Stimulated activated effector memory CD8-positive, alpha-beta T cell treated with anti-CD3 and anti-CD28 coated beads, Interleukin-12 subunit alpha, Interleukin-12 subunit beta, amount 100 ng/mL, for 72 hours (primary cell): ENCODE results near the gene SLC25A19.

Source experiments
- ATAC-seq: fragments of 150-1000 bp; cut with Tn5 transposase; 2 replicates; pipeline ENCODE4 v1.10.0; 2021
- DNase-seq, 2 donors: peaks; one replicate each; pipeline ENCODE4 v3.0.0; 2021 to 2022; ENCODE audit warnings: low spot score in 2 of 2
- H3K27ac Mint-ChIP-seq: one replicate; pipeline ENCODE4 v1.8.0; 2022; ENCODE audit warnings: mild to moderate bottlenecking, mixed read lengths
- H3K36me3 Mint-ChIP-seq: one replicate; pipeline ENCODE4 v1.8.0; 2022; ENCODE audit warnings: mild to moderate bottlenecking, mixed read lengths
- H3K4me1 Mint-ChIP-seq: one replicate; pipeline ENCODE4 v1.8.0; 2022; ENCODE audit warnings: mixed read lengths
- H3K4me3 Mint-ChIP-seq: one replicate; pipeline ENCODE4 v1.8.0; 2022; ENCODE audit warnings: mild to moderate bottlenecking, mixed read lengths
- H3K9me3 Mint-ChIP-seq: one replicate; pipeline ENCODE4 v1.8.0; 2022; ENCODE audit warnings: mixed read lengths

Gene SLC25A19

DNA sequence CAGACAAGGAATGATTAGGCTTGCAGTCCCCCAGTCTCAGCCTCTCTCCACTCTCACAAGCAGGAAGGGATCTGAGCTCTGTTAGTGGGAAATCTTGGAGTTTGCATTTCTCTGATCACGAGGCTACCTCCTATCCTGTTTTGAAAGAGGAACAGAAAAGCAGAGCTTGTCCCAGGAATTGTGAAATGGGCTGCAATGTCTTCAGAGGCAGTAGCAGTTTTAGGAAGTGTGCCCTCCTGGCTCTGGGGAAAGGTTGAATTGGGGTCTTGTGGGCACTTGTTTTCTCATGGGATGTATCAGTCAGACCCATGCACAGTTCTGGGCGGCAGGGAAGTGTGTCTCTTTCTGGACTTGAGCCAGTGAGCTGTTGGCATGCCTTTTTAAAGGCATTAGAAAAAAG, 60.9 kb downstream of the SLC25A19 start:
- peaks cover 98% of the 10 kb centered on the region for H3K36me3 Mint-ChIP-seq
- H3K4me3 Mint-ChIP-seq, result no peak overlapping the region
- ATAC-seq, result no peak
- no peaks in the 10 kb centered on the region for H3K4me1 Mint-ChIP-seq
- no peak for DNase-seq
- H3K9me3 Mint-ChIP-seq, result no peaks in the 10 kb centered on the region
- peak overlapping the region; percentile 64 for H3K27ac Mint-ChIP-seq

GRCh38 chr17:75227729-75228128, 61.5 kb downstream of the SLC25A19 start:
- H3K36me3 Mint-ChIP-seq, result peaks cover 98% of the 10 kb centered on the region
- ATAC-seq (no peak), DNase-seq (no peak)
- H3K4me1 Mint-ChIP-seq, result no peaks in the 10 kb centered on the region
- peak overlapping the region; percentile 64 for H3K27ac Mint-ChIP-seq
- H3K4me3 Mint-ChIP-seq, result no peak overlapping the region
- no peaks in the 10 kb centered on the region for H3K9me3 Mint-ChIP-seq

GRCh38 chr17:75225016-75225415, 64.2 kb downstream of the SLC25A19 start:
- DNase-seq (no peak), ATAC-seq (no peak)
- Mint-ChIP-seq H3K36me3 (peaks cover 98% of the 10 kb centered on the region), H3K4me3 (no peak overlapping the region), H3K4me1 (no peaks in the 10 kb centered on the region), H3K9me3 (no peaks in the 10 kb centered on the region), H3K27ac (peak overlapping the region; percentile 61)
